ENCODE results near the gene WDR20.
"Not testable (repeated sequence)": the region's sequence is repeated elsewhere in the genome, so short reads cannot be mapped to it uniquely, and the experiment has no call there.

The WDR20 gene

GRCh38 chr14:102117852-102118251 is 21.8 kb upstream of the WDR20 start:
- TF ChIP-seq CTCF (conservative IDR thresholded peaks at IDR 0.05), result no peak
- TF ChIP-seq ZFX (IDR thresholded peaks at IDR 0.05), result no peak
- no peak overlapping the region for H3K27ac ChIP-seq

- H3K27ac ChIP-seq, result no peak overlapping the region
- TF ChIP-seq ZFX (IDR thresholded peaks at IDR 0.05) (no peak), CTCF (conservative IDR thresholded peaks at IDR 0.05) (no peak)
Observed at GRCh38 chr14:102120888-102121287, 18.8 kb upstream of the WDR20 start.

GRCh38 chr14:102121567-102121966 is 18.1 kb upstream of the WDR20 start:
- no peak overlapping the region for H3K27ac ChIP-seq
- TF ChIP-seq ZFX (IDR thresholded peaks at IDR 0.05) (no peak), CTCF (conservative IDR thresholded peaks at IDR 0.05) (no peak)

GRCh38 chr14:102124419-102124818 is 15.3 kb upstream of the WDR20 start:
- no peak overlapping the region for H3K27ac ChIP-seq
- TF ChIP-seq CTCF (conservative IDR thresholded peaks at IDR 0.05) (no peak), ZFX (IDR thresholded peaks at IDR 0.05) (no peak)

- H3K27ac ChIP-seq, result no peak overlapping the region
- no peak for TF ChIP-seq CTCF (conservative IDR thresholded peaks at IDR 0.05)
- no peak for TF ChIP-seq ZFX (IDR thresholded peaks at IDR 0.05)
Observed at GRCh38 chr14:102125546-102125945, 14.2 kb upstream of the WDR20 start.

- TF ChIP-seq ZFX (IDR thresholded peaks at IDR 0.05) (no peak), CTCF (conservative IDR thresholded peaks at IDR 0.05) (no peak)
Observed at GRCh38 chr14:102126807-102127455, 12.8 kb upstream of the WDR20 start.

GRCh38 chr14:102131741-102132140 is 8.0 kb upstream of the WDR20 start:
- TF ChIP-seq CTCF (conservative IDR thresholded peaks at IDR 0.05) (no peak), ZFX (IDR thresholded peaks at IDR 0.05) (no peak)
- H3K27ac ChIP-seq, result no peak overlapping the region

More at GRCh38 chr14:102126807-102127455, 12.8 kb upstream of the WDR20 start:
- no peak overlapping the region for H3K27ac ChIP-seq

- H3K27ac ChIP-seq, result not testable (repeated sequence)
Observed at GRCh38 chr14:102134021-102134420, 5.7 kb upstream of the WDR20 start.

GRCh38 chr14:102134719-102135118 is 5.0 kb upstream of the WDR20 start:
- H3K27ac ChIP-seq, result not testable (repeated sequence)

GRCh38 chr14:102135456-102135855 is 4.2 kb upstream of the WDR20 start:
- not testable (repeated sequence) for H3K27ac ChIP-seq

All from C4-2B (cell line).